Measurements from ENCODE around the gene UNC45A. TPM values are rescaled to one million over a fixed set of nuclear protein-coding genes. Genes with fewer than 3 reads are reported as not detected.
A peak's percentile ranks its signal among the peaks of the same experiment; 100 is the strongest.

UNC45A gene, protein sequence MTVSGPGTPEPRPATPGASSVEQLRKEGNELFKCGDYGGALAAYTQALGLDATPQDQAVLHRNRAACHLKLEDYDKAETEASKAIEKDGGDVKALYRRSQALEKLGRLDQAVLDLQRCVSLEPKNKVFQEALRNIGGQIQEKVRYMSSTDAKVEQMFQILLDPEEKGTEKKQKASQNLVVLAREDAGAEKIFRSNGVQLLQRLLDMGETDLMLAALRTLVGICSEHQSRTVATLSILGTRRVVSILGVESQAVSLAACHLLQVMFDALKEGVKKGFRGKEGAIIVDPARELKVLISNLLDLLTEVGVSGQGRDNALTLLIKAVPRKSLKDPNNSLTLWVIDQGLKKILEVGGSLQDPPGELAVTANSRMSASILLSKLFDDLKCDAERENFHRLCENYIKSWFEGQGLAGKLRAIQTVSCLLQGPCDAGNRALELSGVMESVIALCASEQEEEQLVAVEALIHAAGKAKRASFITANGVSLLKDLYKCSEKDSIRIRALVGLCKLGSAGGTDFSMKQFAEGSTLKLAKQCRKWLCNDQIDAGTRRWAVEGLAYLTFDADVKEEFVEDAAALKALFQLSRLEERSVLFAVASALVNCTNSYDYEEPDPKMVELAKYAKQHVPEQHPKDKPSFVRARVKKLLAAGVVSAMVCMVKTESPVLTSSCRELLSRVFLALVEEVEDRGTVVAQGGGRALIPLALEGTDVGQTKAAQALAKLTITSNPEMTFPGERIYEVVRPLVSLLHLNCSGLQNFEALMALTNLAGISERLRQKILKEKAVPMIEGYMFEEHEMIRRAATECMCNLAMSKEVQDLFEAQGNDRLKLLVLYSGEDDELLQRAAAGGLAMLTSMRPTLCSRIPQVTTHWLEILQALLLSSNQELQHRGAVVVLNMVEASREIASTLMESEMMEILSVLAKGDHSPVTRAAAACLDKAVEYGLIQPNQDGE
- polyA plus RNA-seq = 60.9 to 91.0 TPM (median 63.1 TPM) in 3 replicates
- polyA plus RNA-seq (2011; ENCODE audit: low read depth) = 71.9 TPM
- 36.0 and 65.6 TPM in 2 replicates for polyA plus RNA-seq (2011; cell fraction: cytosol; rRNA removed)
- polyA plus RNA-seq (2011; cell fraction: nucleus; rRNA removed) = 92.9 and 109 TPM in 2 replicates
- polyA plus RNA-seq (2012; ENCODE audit: low replicate concordance) = 69.1 and 85.0 TPM in 2 replicates
- 76.9 to 110 TPM (median 103 TPM) in 3 replicates for polyA minus RNA-seq
- polyA minus RNA-seq (2011; cell fraction: cytosol; rRNA and poly(A)+ RNA removed) = 93.0 TPM
- 91.7 and 99.8 TPM in 2 replicates for polyA minus RNA-seq (2011; cell fraction: nucleus; rRNA and poly(A)+ RNA removed)

DNA sequence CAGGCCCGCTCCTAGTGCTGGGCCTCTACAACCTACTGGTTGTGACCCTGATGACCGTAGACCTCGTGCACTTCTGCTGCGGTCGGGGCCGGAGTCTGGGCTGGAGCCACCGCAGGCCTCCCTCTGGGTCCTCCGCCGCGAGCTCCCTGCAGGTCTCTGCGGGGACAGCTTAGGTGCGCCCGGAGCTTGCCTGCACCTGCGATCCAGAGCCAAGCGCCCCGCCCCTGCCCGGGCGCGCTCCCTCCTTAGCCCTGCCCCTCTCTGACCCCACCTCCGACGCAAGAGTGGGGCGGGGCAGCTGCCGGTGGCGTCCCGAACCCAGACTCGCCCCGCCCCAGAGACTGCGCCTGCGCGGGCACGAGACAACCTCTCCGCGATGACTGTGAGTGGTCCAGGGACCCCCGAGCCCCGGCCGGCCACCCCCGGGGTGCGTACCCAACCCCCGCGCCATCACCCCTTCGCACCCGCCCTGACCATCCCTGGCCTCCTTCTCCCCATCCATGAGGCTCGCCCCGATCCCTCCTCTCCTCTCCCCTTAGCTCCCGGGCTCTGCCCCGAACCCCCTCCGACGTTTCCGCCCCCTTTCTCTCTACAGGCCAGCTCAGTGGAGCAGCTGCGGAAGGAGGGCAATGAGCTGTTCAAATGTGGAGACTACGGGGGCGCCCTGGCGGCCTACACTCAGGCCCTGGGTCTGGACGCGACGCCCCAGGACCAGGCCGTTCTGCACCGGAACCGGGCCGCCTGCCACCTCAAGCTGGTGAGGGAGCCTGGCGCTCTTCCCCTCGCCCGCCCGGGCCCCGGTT is at the start of gene UNC45A:
Gene UNC45A, plus strand, starts transcription at position 337 of the 803 bp plus-strand sequence. Its CDS starts 40 bp downstream, at position 377.
- H4K20me1 ChIP-seq (ENCODE audit: control insufficient read depth, extremely low read depth, insufficient read depth, low read length) = no peaks in the 10 kb centered on the region
- H3K9me1 ChIP-seq (ENCODE audit: control insufficient read depth, extremely low read depth, insufficient read depth, low read length) = no peaks in the 10 kb centered on the region
- no peak for FAIRE-seq

More for the DNA sequence above, at the start of gene UNC45A:
- Histone ChIP-seq H3K4me3 (ENCODE audit: control insufficient read depth in 2 of 3, extremely low read depth in 1 of 3, insufficient read depth in 2 of 3, low read depth in 1 of 3, low read length in 3 of 3) (peak within 1 kb of the TSS; percentile 75 to 94 (median 91)), H3K9ac (ENCODE audit: control insufficient read depth, extremely low read depth, insufficient read depth, low read length) (peak within 1 kb of the TSS; percentile 88), H3K79me2 (ENCODE audit: control insufficient read depth, insufficient read depth, low read length) (peaks cover 21% of the 10 kb centered on the region), H3K9me3 (ENCODE audit: control insufficient read depth, low read depth, low read length) (no peaks in the 10 kb centered on the region), H3K27me3 (ENCODE audit: control insufficient read depth, extremely low read depth, insufficient read depth, low read length) (no peaks in the 10 kb centered on the region), H2AFZ (ENCODE audit: control insufficient read depth, low read length) (peak within 1 kb of the TSS; percentile 85), H3K4me1 (ENCODE audit: control insufficient read depth, extremely low read depth, insufficient read depth, low read length) (peaks cover 34% of the 10 kb centered on the region), H3K27ac (ENCODE audit: control insufficient read depth, insufficient read depth, low read length) (peak within 1 kb of the TSS; percentile 75), H3K36me3 (ENCODE audit: control insufficient read depth in 2 of 2, extremely low read depth in 1 of 2, insufficient read depth in 2 of 2, low read length in 2 of 2) (peaks cover 16 to 18% of the 10 kb centered on the region in 2 experiments), H3K4me2 (ENCODE audit: control insufficient read depth, extremely low read depth, insufficient read depth, low read depth, low read length) (peak within 1 kb of the TSS; percentile 98)
- TF ChIP-seq, protein P1, sequence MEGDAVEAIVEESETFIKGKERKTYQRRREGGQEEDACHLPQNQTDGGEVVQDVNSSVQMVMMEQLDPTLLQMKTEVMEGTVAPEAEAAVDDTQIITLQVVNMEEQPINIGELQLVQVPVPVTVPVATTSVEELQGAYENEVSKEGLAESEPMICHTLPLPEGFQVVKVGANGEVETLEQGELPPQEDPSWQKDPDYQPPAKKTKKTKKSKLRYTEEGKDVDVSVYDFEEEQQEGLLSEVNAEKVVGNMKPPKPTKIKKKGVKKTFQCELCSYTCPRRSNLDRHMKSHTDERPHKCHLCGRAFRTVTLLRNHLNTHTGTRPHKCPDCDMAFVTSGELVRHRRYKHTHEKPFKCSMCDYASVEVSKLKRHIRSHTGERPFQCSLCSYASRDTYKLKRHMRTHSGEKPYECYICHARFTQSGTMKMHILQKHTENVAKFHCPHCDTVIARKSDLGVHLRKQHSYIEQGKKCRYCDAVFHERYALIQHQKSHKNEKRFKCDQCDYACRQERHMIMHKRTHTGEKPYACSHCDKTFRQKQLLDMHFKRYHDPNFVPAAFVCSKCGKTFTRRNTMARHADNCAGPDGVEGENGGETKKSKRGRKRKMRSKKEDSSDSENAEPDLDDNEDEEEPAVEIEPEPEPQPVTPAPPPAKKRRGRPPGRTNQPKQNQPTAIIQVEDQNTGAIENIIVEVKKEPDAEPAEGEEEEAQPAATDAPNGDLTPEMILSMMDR (optimal IDR thresholded peaks at IDR 0.05 in 1 of 3, IDR thresholded peaks at IDR 0.05 in 1 of 3, conservative IDR thresholded peaks at IDR 0.05 in 1 of 3; ENCODE audit: extremely low read depth in 1 of 3, insufficient read depth in 2 of 3, low read length in 3 of 3) = no peak
- no peak for TF ChIP-seq EZH2 (IDR thresholded peaks at IDR 0.05; ENCODE audit: low read length)
- peak; percentile 75 for DNase-seq (ENCODE audit: low read depth, low spot score)
- dilution Hi-C loops (cut with MboI; ENCODE audit: extremely low pct_ligation_motif_present, low sequenced_read_pairs) = no loop called here

All from keratinocyte (primary cell).